Activated CD4-positive, alpha-beta T cell treated with anti-CD3 and anti-CD28 coated beads, Interleukin-2, amount 10 ng/mL, durations not matched to agents 7 days and 5 days (primary cell): ENCODE data around the gene LCN12. TPM values are rescaled to one million over a fixed set of nuclear protein-coding genes. Genes with fewer than 3 reads are reported as not detected.
"Not testable (repeated sequence)": the region's sequence is repeated elsewhere in the genome, so short reads cannot be mapped to it uniquely, and the experiment has no call there.

ENCODE experiments used
- CTCF ChIA-PET: fragments of 350-600 bp; sonication (Branson Sonifier 250); formaldehyde crosslinking; loops from one replicate; lab custom pipeline; 2021; ENCODE audit warnings: antibody characterized with exemption; lab: Charles Lee
- POLR2A ChIA-PET: fragments of 350-600 bp; sonication (Branson Sonifier 250); formaldehyde crosslinking; loops from one replicate; lab custom pipeline; 2021; ENCODE audit warnings: antibody characterized with exemption; lab: Charles Lee
- DNase-seq: peaks from one replicate; pipeline ENCODE4 v3.0.0-alpha.2; 2020
- H3K27ac Mint-ChIP-seq: one replicate; pipeline ENCODE4 v1.8.0; 2021; ENCODE audit warnings: mild to moderate bottlenecking, moderate library complexity, mixed read lengths
- H3K27me3 Mint-ChIP-seq: one replicate; pipeline ENCODE4 v1.8.0; 2021; ENCODE audit warnings: mixed read lengths
- H3K36me3 Mint-ChIP-seq: one replicate; pipeline ENCODE4 v1.8.0; 2021; ENCODE audit warnings: low read depth, mixed read lengths
- H3K4me1 Mint-ChIP-seq: one replicate; pipeline ENCODE4 v1.8.0; 2021; ENCODE audit warnings: mixed read lengths
- H3K4me3 Mint-ChIP-seq: one replicate; pipeline ENCODE4 v1.8.0; 2021; ENCODE audit warnings: mild to moderate bottlenecking, moderate library complexity, mixed read lengths
- H3K9me3 Mint-ChIP-seq: one replicate; pipeline ENCODE4 v1.8.0; 2021; ENCODE audit warnings: mixed read lengths
- total RNA-seq, 2 experiments: library from RNA; stranded (reverse); gene quantifications; one replicate each; pipeline ENCODE4 v1.2.3, GENCODE V29; 2021

The LCN12 gene
- total RNA-seq, 2 experiments from 2014 or later = 3.1 to 3.5 TPM

GRCh38 chr9:136996361-136997292, 44.6 kb downstream of the LCN12 start, which contains the start of gene CLIC3:
Gene CLIC3 (minus strand): TSS chr9:136996568. CDS start chr9:136996543, 25 bp downstream.
- Mint-ChIP-seq H3K4me3 (peak within 1 kb of the TSS; percentile 59), H3K27ac (peak within 1 kb of the TSS; percentile 89), H3K27me3 (peaks cover 6% of the 10 kb centered on the region), H3K4me1 (peaks cover 52% of the 10 kb centered on the region), H3K9me3 (no peaks in the 10 kb centered on the region), H3K36me3 (peaks cover 7% of the 10 kb centered on the region)
- DNase-seq = peak; percentile 60
- ChIA-PET CTCF (interaction anchor here (0.5 to 2.6 kb wide), 7 partner anchors 19 to 174 kb away, joined by 3 to 15 read pairs (median 5); partner anchors contain the start of gene AJM1), POLR2A (no interaction called here)

- no peaks in the 10 kb centered on the region for H3K9me3 Mint-ChIP-seq
- peaks cover 51% of the 10 kb centered on the region for H3K4me1 Mint-ChIP-seq
- POLR2A ChIA-PET = no interaction called here
- CTCF ChIA-PET = interaction anchor here (1.2 to 2.6 kb wide), 2 partner anchors 32 to 155 kb away, joined by 3 to 15 read pairs; partner anchors contain the start of gene AJM1
- H3K27me3 Mint-ChIP-seq = peaks cover 6% of the 10 kb centered on the region
- no peak for DNase-seq
- peaks cover 7% of the 10 kb centered on the region for H3K36me3 Mint-ChIP-seq
- H3K4me3 Mint-ChIP-seq = peak overlapping the region; percentile 43
- H3K27ac Mint-ChIP-seq = peak overlapping the region; percentile 89
Observed at GRCh38 chr9:136997371-136997770, 45.3 kb downstream of the LCN12 start.

- DNase-seq = peak; percentile 43
- peaks cover 6% of the 10 kb centered on the region for H3K27me3 Mint-ChIP-seq
- ChIA-PET POLR2A (no interaction called here), CTCF (interaction anchor here (1.2 to 2.6 kb wide), 2 partner anchors 31 to 156 kb away, joined by 3 to 15 read pairs; partner anchors contain the start of gene AJM1)
- H3K4me3 Mint-ChIP-seq = peak overlapping the region; percentile 43
- peaks cover 7% of the 10 kb centered on the region for H3K36me3 Mint-ChIP-seq
- no peaks in the 10 kb centered on the region for H3K9me3 Mint-ChIP-seq
- peaks cover 51% of the 10 kb centered on the region for H3K4me1 Mint-ChIP-seq
- peak overlapping the region; percentile 89 for H3K27ac Mint-ChIP-seq
Observed at GRCh38 chr9:136997830-136998234, 45.8 kb downstream of the LCN12 start.

- DNase-seq = peak; percentile 49
- ChIA-PET POLR2A (no interaction called here), CTCF (interaction anchor here (0.6 to 1.9 kb wide), 8 partner anchors 8 to 35 kb away, joined by 3 to 10 read pairs (median 4); no protein-coding TSS in a partner anchor)
- Mint-ChIP-seq H3K27ac (peak overlapping the region; percentile 75), H3K27me3 (peaks cover 6% of the 10 kb centered on the region), H3K36me3 (no peaks in the 10 kb centered on the region), H3K4me1 (peaks cover 42% of the 10 kb centered on the region), H3K9me3 (no peaks in the 10 kb centered on the region), H3K4me3 (peak overlapping the region; percentile 25)
Observed at GRCh38 chr9:137000177-137000930, 48.3 kb downstream of the LCN12 start.

GRCh38 chr9:137001857-137002645, 50.0 kb downstream of the LCN12 start:
- no peak overlapping the region for H3K4me3 Mint-ChIP-seq
- no peak for DNase-seq
- H3K27me3 Mint-ChIP-seq = peaks cover 6% of the 10 kb centered on the region
- H3K4me1 Mint-ChIP-seq = peaks cover 33% of the 10 kb centered on the region
- H3K27ac Mint-ChIP-seq = no peak overlapping the region
- POLR2A ChIA-PET = no interaction called here
- no peaks in the 10 kb centered on the region for H3K9me3 Mint-ChIP-seq
- CTCF ChIA-PET = interaction anchor here (1.0 to 1.6 kb wide), 2 partner anchors 27 to 66 kb away, joined by 3 to 5 read pairs; no protein-coding TSS in a partner anchor
- no peaks in the 10 kb centered on the region for H3K36me3 Mint-ChIP-seq

- Mint-ChIP-seq H3K9me3 (no peaks in the 10 kb centered on the region), H3K4me1 (peaks cover 27% of the 10 kb centered on the region), H3K36me3 (no peaks in the 10 kb centered on the region), H3K27ac (no peak overlapping the region), H3K4me3 (no peak overlapping the region), H3K27me3 (peaks cover 5% of the 10 kb centered on the region)
- POLR2A ChIA-PET = no interaction called here
- CTCF ChIA-PET = interaction anchor here (1.6 to 1.9 kb wide), 2 partner anchors 27 to 32 kb away, joined by 5 to 8 read pairs; no protein-coding TSS in a partner anchor
- DNase-seq = no peak
Observed at GRCh38 chr9:137002646-137003041, 50.6 kb downstream of the LCN12 start.

- H3K36me3 Mint-ChIP-seq, POLR2A ChIA-PET, H3K27me3 Mint-ChIP-seq, DNase-seq, H3K4me3 Mint-ChIP-seq, H3K27ac Mint-ChIP-seq, H3K9me3 Mint-ChIP-seq: not testable (repeated sequence)
- CTCF ChIA-PET = interaction anchor here (1.5 to 1.9 kb wide), 2 partner anchors 10 to 31 kb away, joined by 3 to 8 read pairs; no protein-coding TSS in a partner anchor
- peaks cover 14% of the 10 kb centered on the region for H3K4me1 Mint-ChIP-seq
Observed at GRCh38 chr9:137004285-137004684, 52.2 kb downstream of the LCN12 start.

Other genes starting within 250 kb of the LCN12 start
- not detected for gene DIPK1B, start 239.7 kb upstream of the LCN12 start, total RNA-seq
- not detected for gene LCN10, start 209.3 kb upstream of the LCN12 start, total RNA-seq
- gene LCN6, start 203.7 kb upstream of the LCN12 start, total RNA-seq = not detected
- not detected for gene LCN8, start 194.0 kb upstream of the LCN12 start, total RNA-seq
- gene LCN15, start 187.8 kb upstream of the LCN12 start, total RNA-seq = not detected
- 10 to 100 TPM; 28.5 to 38.5 TPM for gene TMEM141, start 160.9 kb upstream of the LCN12 start, total RNA-seq
- 1 to 10 TPM in 1 of 2 experiments, under 1 TPM in 1; 0.97 to 1.1 TPM for gene CCDC183, start 155.9 kb upstream of the LCN12 start, total RNA-seq
- 100 to 1,000 TPM in 1 of 2 experiments, 10 to 100 TPM in 1; 95.5 to 109 TPM for gene RABL6, start 144.3 kb upstream of the LCN12 start, total RNA-seq
- 1 to 10 TPM; 4.0 to 4.1 TPM for gene AJM1, start 109.8 kb upstream of the LCN12 start, total RNA-seq
- gene PHPT1, start 102.9 kb upstream of the LCN12 start, total RNA-seq = 10 to 100 TPM; 90.1 to 99.4 TPM
- 10 to 100 TPM; 12.4 to 14.4 TPM for gene MAMDC4, start 99.9 kb upstream of the LCN12 start, total RNA-seq
- gene EDF1, start 86.0 kb upstream of the LCN12 start, total RNA-seq = 100 to 1,000 TPM; 290 to 291 TPM
- gene TRAF2, start 65.8 kb upstream of the LCN12 start, total RNA-seq = 10 to 100 TPM; 39.4 to 49.4 TPM
- 100 to 1,000 TPM; 116 to 123 TPM for gene FBXW5, start 7.5 kb upstream of the LCN12 start, total RNA-seq
- gene C8G, start 7.0 kb upstream of the LCN12 start, total RNA-seq = 1 to 10 TPM in 1 of 2 experiments, under 1 TPM in 1; 0.85 to 1.8 TPM
- gene PTGDS, start 25.2 kb downstream of the LCN12 start, total RNA-seq = 10 to 100 TPM; 22.1 to 24.0 TPM
- under 1 TPM; 0.48 to 0.67 TPM for gene LCNL1, start 30.7 kb downstream of the LCN12 start, total RNA-seq
- gene PAXX, start 40.1 kb downstream of the LCN12 start, total RNA-seq = 10 to 100 TPM; 80.2 to 98.4 TPM
- 1 to 10 TPM; 2.6 to 4.4 TPM for gene CLIC3, start 44.3 kb downstream of the LCN12 start, total RNA-seq
- 10 to 100 TPM; 67.7 to 70.3 TPM for gene ABCA2, start 76.0 kb downstream of the LCN12 start, total RNA-seq
- 10 to 100 TPM in 1 of 2 experiments, 1 to 10 TPM in 1; 8.9 to 10.3 TPM for gene FUT7, start 79.8 kb downstream of the LCN12 start, total RNA-seq
- gene NPDC1, start 93.9 kb downstream of the LCN12 start, total RNA-seq = 10 to 100 TPM; 35.5 to 41.4 TPM
- not detected for gene ENTPD2, start 101.8 kb downstream of the LCN12 start, total RNA-seq
- 10 to 100 TPM; 33.8 to 40.6 TPM for gene SAPCD2, start 118.3 kb downstream of the LCN12 start, total RNA-seq
- 10 to 100 TPM; 19.1 to 21.9 TPM for gene UAP1L1, start 125.2 kb downstream of the LCN12 start, total RNA-seq
- gene MAN1B1, start 134.7 kb downstream of the LCN12 start, total RNA-seq = 10 to 100 TPM; 43.0 to 55.0 TPM
- gene DPP7, start 162.5 kb downstream of the LCN12 start, total RNA-seq = 100 to 1,000 TPM; 206 to 259 TPM
- gene GRIN1, start 186.9 kb downstream of the LCN12 start, total RNA-seq = under 1 TPM in 1 of 2 experiments, not detected in 1; 0.05 TPM
- gene LRRC26, start 217.8 kb downstream of the LCN12 start, total RNA-seq = not detected
- gene TMEM210, start 219.8 kb downstream of the LCN12 start, total RNA-seq = not detected
- 10 to 100 TPM; 61.3 to 76.1 TPM for gene ANAPC2, start 236.3 kb downstream of the LCN12 start, total RNA-seq
- 10 to 100 TPM; 74.8 to 81.3 TPM for gene SSNA1, start 236.4 kb downstream of the LCN12 start, total RNA-seq
- 1 to 10 TPM; 8.9 TPM for gene TPRN, start 248.5 kb downstream of the LCN12 start, total RNA-seq